Measurements from ENCODE around the gene SLC30A1.

Gene SLC30A1

GRCh38 chr1:211606914-211607753 lies 28.2 kb upstream of the SLC30A1 start:
- no peak for DNase-seq

DNA sequence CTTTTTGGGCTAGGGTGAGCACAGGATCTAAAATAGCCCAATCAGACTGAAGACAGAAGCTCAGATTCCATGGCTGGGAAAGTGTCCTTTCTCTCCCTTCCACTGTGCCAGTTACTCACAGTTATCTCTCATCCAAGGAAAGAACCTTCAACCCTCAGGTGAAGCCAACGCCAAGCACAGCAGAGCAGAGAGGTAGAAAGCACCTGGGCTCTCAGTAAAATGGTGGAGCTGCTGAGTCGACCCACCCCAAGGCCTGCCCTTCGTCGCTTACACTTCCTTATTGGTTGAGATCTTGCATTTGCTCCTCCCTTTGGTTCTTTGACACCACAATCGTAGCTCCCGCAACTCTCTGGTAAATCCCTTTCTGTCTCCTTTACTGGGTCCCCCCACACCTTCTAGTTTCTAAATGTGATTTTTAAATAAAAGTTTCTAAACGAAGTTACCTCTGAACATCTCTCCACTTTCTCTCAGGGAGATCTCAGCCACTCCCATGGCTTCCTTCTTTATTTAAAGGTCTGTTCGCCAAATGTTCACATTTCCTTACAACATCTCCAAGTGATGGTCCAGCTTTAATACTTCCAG lies 27.5 kb upstream of the SLC30A1 start:
- DNase-seq, result no peak

DNA sequence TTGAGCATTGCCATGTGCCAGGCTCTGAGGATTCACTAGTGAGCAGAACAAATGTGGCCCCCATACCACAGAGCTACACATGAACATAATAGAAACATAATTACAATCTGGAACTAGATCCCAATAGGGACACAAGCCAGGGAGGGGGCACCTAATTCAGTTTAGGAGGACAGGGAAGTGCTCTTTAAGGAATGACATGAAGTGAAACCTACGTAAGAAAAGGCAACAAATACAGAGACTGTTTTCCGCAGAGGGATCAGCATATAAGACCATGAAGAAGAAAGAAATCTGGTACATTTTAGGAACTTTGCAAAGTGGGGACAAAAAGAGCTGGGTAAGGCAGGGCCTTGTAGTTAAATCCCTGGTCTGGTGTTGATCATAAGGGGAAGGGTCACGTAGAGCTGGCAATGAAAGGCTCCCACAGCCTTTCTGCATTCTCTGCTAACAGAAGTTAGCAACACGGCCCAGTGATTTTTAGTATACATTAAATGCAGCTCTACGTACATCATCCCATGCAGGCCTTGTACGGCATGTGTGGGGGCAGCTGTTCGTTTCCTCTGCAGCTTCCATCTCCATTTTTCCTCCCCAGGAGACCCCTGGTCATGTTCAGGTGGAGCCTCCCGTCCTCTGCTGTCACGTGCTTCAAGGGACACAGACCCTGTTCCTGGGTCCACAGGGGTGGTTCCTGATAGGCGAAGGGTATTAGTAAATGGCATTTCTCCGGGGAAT lies 26.8 kb upstream of the SLC30A1 start:
- no peak for DNase-seq

GRCh38 chr1:211605034-211605433 lies 26.1 kb upstream of the SLC30A1 start:
- no peak for DNase-seq

DNA sequence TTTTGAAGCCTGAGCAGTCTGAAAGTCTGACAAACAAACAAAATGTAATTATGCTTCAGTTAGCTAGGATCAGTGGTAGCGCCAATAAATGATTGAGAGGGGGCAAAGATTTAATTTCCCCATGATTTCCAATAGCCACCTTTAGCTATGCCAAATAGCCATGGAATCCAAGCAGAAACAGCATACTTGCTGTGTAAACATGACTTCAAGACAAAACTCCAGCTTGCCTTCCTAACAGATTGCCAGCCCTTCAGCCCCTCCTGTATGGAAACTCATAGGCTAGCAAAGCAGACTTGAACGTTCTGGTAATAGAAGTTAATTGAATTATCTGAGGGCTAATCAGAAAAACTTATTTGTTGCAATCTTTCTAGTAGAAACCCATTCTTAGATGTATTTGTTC lies 25.6 kb upstream of the SLC30A1 start:
- DNase-seq, result no peak

- DNase-seq, result no peak
Measured at GRCh38 chr1:211603713-211604112, 24.8 kb upstream of the SLC30A1 start.

DNA sequence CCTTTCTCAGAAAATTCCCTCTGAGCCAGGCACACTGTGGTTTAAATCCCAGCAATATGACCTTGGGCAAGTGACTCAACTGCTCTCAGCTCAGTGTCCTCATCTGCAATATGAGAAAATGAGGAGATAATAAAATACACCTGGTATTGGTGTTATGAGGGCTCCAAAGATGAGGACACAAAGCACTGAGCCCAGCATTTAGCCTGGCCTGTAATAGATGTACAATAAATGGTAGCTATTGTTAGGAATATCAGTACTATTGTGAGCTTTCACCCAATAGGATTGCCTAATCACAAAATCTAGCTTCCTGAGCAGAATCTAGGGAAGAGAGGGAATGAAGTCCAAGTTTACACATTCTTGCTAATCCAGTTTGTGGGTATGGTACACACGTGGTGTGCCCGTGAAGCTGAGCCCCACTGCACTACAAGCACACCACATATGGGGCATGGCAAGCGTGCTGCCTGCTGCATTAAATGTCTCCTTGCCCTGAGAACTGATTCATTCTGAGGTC lies 24.3 kb upstream of the SLC30A1 start:
- DNase-seq, result no peak

DNA sequence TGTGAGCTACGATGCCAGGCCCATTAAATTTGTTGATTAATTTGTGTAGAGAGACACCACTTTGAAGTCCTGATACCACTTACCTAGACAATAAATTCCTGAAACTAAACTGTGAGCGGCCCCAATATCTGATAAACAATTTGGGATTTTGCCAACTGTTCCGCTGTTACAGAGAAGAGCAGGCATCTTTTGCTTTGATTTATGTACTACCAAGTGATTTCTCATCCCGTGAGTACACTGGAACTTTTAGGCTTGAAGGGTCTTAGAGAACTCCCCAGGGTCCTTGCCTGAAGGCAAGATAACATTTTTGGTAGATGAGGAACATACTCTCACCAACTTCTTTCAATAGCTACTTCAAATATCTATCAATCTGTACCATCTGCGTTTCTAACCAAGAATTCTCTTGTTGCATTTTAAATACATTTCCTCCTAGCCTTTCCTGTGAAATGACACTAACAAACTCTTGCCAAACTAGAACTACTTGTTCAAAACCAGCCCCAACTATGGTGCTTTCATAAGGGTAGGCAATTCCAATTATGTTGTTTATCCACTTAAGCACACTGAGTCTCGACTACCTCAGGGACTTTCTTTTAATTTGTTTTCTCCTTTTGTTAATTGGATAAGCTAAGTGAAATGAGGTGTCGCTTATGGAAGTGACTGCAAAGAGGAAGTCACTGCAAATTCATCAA lies 23.2 kb upstream of the SLC30A1 start:
- no peak for DNase-seq

DNA sequence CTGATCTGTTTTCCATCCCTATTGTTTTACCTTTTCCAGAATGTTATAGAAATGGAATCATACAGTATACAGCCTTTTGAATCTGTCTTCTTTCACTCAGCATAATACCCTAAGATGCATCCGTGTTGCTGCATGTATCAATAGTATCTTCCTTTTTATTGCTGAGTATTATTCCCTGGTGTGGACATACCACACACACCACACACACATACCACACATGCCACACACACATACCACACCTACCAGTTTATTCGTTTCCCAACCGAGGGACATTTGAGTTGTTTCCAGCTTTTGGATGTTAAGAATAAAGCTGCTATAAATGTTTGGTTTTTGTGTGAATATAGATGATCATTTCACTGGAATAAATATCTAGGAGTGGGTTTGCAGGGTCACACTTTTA lies 22.2 kb upstream of the SLC30A1 start:
- no peak for DNase-seq

GRCh38 chr1:211599250-211599649 lies 20.3 kb upstream of the SLC30A1 start:
- DNase-seq, result no peak

DNA sequence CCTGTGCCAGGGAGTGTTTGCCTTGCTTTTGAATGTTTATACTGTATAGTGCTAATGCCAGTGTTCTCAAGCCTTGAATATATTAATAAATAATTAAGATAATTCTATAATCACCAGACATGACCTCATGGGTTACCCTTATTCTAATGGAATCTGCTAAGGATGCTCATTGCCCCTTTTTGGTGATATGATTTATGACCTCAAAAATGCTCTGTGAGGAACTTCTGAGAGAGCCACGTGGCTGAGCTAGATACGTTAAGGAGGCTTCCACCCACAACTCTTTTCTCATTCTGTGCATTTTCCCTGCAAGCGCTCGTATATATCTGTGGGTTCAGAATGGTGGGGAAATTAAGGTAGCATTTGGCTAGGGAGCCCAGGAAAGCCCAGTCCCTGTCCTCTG lies 19.6 kb upstream of the SLC30A1 start:
- DNase-seq, result no peak

GRCh38 chr1:211596418-211597181 lies 17.6 kb upstream of the SLC30A1 start:
- no peak for DNase-seq

DNA sequence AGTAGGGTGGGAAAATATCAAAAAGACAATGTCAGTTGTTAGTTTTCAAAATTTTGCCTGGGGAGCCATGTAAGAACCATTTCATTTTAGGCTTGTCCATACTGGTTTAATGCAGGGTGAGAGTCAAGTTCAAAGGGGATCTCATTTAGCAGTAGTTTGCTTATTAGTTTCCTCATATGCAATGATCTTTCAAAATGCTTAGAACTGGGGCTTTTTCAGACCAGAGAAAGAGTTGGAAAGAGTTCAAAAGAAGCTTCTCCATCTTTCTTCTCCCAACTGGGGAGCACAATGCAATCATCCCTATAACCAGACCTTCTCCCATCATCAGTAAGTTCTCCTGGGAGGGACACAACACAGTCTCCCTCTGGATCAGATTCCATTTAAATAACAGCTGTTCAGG lies 16.5 kb upstream of the SLC30A1 start:
- DNase-seq, result no peak

DNA sequence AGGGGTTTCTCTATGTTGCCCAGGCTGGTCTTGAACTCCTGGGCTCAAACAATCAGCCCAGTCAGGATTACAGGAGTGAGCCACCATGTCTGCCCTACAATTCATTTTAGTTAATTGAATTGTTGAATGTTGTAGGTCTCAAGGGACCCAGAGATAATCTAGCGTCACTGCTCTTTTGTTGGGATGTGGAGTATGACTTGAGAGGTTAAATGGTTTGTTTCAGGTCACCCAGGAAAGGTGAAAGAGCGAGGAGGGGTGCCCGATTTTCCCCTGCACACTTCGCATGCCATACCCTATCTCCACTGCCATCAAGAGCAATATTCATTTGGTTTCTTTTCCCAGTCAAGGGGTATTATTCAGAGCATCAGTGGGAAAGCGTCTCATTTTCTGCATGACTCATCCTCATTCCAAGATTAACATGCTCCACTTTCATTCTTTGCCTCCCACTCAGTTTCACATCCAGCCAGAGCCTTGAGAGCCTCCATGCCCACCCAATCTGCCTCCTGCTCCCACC lies 13.1 kb upstream of the SLC30A1 start:
- no peak for DNase-seq

- no peak for DNase-seq
Measured at GRCh38 chr1:211589782-211590721, 11.1 kb upstream of the SLC30A1 start.

GRCh38 chr1:211588711-211589110 lies 9.8 kb upstream of the SLC30A1 start:
- no peak for DNase-seq

GRCh38 chr1:211587123-211587522 lies 8.2 kb upstream of the SLC30A1 start:
- no peak for DNase-seq

- DNase-seq, result no peak
Measured at GRCh38 chr1:211586538-211586937, 7.6 kb upstream of the SLC30A1 start.

DNA sequence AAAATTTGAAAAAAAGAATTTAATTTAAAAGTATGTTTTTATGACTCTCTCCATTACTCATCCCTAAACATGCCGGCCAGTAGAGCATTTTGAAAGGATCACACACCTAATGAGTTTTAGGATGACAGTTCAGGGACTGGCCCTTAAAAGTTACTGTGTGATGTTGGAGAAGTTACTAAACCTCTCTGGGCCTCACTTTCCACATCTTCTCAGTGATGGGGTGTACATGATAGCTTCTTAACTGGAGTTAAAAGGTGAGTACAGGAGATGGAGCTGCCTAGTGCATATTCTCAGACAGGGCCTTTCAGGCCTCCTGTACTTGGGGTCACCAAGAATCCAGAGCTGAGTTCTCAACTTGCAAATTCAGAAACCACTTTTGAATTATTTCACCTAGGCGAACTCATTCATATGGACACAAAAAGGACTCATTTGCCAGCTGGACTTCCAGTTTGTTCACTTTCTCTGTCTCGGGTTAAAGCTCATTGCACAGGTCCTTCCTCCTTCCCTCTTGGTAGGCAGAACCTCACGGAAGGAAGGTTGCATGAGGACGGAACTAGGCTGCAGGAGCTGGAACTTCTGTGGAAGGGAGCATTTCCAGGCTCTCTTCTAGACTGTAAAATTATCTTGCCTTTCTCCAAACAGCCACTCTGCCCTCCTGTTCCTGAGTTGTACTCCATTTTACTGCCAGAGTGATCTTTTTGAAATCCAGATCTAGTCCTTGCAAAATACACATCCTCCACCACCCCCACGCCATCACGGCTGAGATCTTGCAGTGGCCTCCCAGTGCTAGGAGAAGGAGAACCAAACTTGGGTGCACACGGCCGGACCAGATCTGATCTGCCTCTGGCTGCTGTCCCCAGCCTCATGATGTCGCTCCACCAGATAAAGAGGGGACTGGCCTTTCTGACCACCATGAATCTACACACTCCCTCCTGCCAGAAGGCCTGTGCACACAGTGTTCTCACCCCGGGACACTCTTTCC lies 4.3 kb upstream of the SLC30A1 start:
- no peak for DNase-seq

DNA sequence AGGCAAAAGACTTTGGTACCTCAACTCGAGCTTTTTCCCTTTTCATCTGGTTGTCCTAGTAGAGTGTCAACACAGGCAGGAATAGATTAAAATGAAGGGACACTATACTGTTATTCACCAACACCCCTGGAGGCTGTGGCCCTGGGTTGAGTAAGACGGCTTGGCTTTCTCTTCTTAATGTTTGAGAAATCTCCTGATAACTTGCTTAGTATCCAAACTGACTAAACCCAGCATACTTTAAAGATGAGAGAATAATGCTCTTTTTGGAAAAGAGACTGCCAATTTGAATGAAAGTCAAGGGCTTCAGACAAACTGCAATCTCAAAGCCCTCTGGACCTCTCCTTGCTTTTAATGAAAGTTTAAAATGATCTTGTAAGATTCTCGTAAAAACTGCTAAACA lies 2.6 kb upstream of the SLC30A1 start:
- DNase-seq, result no peak
